HG03460 (cell line): ENCODE results near the gene LONP2.
A peak's percentile ranks its signal among the peaks of the same experiment; 100 is the strongest.

Experiments used
- ATAC-seq: cut with Tn5 transposase; IDR thresholded peaks from one replicate; pipeline ENCODE4 v1.9.1; 2021; ENCODE audit not compliant: unreplicated experiment

Gene LONP2

GRCh38 chr16:48244080-48244862 is at the start of gene LONP2:
LONP2 (plus strand) TSS chr16:48244300; CDS start chr16:48244389, 89 bp downstream.
- ATAC-seq = peak; percentile 95

- ATAC-seq = no peak
These were observed 49.1 kb upstream of the LONP2 start for GRCh38 chr16:48194828-48195556.

- ATAC-seq = no peak
These were observed 46.8 kb upstream of the LONP2 start for GRCh38 chr16:48197294-48197693.

- no peak for ATAC-seq
These were observed 42.4 kb upstream of the LONP2 start for GRCh38 chr16:48201515-48202201.

GRCh38 chr16:48203974-48204824 is 39.9 kb upstream of the LONP2 start:
- ATAC-seq = no peak

GRCh38 chr16:48204825-48205151 is 39.3 kb upstream of the LONP2 start:
- no peak for ATAC-seq

- no peak for ATAC-seq
These were observed 37.4 kb upstream of the LONP2 start for GRCh38 chr16:48206594-48207242.

GRCh38 chr16:48210747-48211146 is 33.4 kb upstream of the LONP2 start:
- no peak for ATAC-seq

- ATAC-seq = no peak
These were observed 32.1 kb upstream of the LONP2 start for GRCh38 chr16:48212033-48212432.

- no peak for ATAC-seq
These were observed 28.4 kb upstream of the LONP2 start for GRCh38 chr16:48215738-48216137.

GRCh38 chr16:48217708-48218107 is 26.4 kb upstream of the LONP2 start:
- ATAC-seq = no peak

GRCh38 chr16:48218473-48218872 is 25.6 kb upstream of the LONP2 start:
- no peak for ATAC-seq

- ATAC-seq = no peak
These were observed 23.2 kb upstream of the LONP2 start for GRCh38 chr16:48220891-48221290.

- no peak for ATAC-seq
These were observed 20.6 kb upstream of the LONP2 start for GRCh38 chr16:48223490-48223889.

- ATAC-seq = no peak
These were observed 18.6 kb upstream of the LONP2 start for GRCh38 chr16:48225456-48225855.

- ATAC-seq = peak; percentile 79
These were observed 12.2 kb upstream of the LONP2 start for GRCh38 chr16:48231727-48232492.

- no peak for ATAC-seq
These were observed 11.5 kb upstream of the LONP2 start for GRCh38 chr16:48232493-48233040.

GRCh38 chr16:48234630-48235029 is 9.5 kb upstream of the LONP2 start:
- ATAC-seq = no peak

- ATAC-seq = no peak
These were observed 9.0 kb upstream of the LONP2 start for GRCh38 chr16:48235058-48235555.
